GM04503 (cell line): ENCODE results near the gene SND1.

Experiments
- DNase-seq: peaks from one replicate; pipeline ENCODE4 v3.0.0-alpha.2; 2012; ENCODE audit warnings: low read depth

SND1 gene

DNA sequence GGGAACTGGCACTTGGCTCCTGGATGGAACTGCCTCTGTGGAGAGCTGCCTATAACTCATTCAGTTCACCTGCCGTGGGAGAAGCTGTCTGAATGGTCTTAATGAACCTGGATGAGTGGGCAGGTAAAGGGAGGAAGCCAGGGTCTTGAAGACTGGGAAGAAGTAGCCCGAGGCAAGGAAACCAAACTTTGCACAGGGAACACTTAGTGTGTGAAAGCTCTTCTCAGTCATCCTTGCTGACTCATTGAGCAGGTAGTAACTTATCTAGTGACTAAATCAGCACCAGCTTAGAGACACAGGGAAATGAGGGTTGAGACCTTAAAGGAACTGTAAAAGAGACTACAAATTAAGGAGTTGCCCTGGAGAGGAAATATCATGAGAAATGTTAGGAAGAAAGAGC is 369.4 kb downstream of the SND1 start:
- DNase-seq, result no peak

DNA sequence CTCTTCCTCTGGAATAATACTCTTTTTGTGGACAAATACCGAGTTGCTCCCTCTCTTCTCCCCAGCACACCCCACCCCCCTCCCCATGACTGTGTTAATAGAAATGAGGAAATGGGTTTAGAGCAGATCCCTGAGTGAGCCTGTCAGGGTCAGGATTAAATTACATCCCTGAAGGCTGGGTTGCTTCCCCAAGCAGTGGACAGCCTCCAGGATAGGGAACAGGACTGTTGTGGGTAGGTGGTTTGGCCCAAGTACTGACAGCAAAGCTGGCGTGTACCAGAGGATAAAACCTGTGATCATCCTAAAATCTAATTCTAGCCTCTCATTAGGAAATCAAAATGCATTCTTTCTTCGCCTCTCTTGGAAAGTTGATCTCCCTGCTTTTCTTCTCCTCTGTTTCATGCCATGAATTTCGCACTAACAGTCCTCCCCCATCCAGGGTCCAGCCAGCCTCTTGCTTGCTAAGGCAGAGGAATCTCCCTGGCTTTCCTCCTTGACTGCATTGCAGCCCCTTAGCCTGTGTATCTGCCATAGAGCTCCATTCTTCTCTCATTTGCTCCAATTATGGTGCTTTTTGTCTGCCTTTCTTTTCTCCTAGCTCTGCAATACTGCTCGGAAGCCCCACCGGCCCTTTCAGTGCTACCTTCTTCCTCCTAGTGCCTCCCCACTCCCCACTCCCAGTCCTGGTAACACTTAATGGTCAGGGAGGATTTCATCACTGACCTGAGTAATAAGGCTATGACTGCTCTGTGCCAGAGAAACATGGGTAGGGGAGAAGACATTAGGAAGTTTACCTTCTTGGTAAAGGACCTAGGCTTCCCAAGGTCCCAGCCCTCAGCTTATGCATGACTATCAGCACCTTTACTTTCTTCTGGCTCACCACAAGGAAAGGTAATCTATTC is 370.9 kb downstream of the SND1 start:
- peak; percentile 42 for DNase-seq

DNA sequence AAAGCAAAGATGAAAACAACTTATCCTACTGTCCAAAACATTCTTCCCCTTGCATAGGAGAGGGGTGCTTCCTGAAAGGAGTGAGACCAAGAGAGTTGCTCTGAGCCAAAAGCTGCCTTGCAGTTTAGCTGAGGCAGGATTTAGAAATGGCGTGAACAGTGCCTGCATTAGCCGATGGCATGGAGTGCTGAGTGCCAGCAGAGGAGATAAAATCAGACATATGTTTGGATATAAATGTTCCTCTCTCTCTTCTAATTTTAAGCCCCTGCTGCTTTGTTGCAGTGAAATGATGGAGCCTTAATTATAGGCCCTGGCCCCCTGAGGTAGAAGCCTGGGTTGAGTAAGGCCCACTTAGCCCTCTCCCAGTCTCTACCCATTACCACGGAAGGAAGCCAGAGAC is 372.2 kb downstream of the SND1 start:
- DNase-seq, result no peak

DNA sequence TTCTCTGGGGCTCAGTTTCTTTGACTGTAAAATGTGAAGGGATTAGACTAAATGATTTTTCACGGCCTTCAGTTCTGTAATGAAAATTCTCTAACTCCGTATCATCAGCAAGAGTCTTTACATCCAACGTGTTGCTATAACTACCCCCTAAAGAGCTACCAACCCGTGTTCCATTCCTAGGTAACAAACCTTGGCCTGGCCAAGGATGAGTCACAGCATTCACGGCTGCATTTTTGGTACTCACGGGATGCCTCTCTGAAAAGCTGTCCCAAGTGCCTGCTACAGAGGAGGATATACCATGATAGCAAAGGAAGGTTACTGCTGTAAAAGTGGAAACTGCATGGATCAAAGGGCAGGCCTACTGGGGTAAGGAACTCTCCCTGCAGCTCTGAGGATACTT is 373.4 kb downstream of the SND1 start:
- no peak for DNase-seq

DNA sequence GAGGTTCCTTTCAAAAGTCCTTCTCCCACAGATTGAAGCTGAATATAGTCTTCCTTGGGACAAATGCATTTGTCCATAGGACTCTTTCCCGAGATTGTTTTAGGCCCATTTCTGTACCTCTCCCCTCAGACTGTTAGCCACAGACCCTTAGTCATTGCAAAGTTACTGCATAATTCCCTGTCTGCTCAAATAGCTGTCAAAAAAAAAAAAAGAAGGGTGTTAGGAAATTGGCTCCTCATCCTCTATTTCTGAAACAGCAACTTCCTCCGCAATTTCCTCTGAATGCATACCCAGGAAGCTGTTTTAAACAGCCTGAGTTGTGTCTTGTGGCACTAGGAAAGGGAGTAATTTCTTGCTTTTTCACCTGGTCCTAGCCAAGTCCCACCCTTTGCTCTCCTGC is 373.8 kb downstream of the SND1 start:
- no peak for DNase-seq

DNA sequence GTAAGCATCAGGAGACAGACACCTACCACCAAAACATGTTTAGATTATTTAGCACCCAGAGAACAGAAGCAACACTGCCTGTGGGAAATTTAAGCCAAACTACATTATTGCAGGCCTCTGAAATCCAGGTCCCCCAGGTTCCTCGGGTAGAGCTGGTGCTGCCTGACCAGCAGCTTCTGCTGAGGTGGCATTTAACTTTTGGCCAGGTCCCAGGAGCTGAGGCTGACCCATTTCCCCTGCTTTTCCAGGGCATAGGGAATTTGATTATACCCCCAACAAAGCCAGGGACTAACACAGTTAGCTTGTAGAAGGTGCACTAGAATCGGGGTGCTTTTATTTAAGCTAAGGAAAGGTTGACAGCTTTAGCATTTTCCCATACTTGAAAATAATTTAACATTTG is 374.6 kb downstream of the SND1 start:
- no peak for DNase-seq

DNA sequence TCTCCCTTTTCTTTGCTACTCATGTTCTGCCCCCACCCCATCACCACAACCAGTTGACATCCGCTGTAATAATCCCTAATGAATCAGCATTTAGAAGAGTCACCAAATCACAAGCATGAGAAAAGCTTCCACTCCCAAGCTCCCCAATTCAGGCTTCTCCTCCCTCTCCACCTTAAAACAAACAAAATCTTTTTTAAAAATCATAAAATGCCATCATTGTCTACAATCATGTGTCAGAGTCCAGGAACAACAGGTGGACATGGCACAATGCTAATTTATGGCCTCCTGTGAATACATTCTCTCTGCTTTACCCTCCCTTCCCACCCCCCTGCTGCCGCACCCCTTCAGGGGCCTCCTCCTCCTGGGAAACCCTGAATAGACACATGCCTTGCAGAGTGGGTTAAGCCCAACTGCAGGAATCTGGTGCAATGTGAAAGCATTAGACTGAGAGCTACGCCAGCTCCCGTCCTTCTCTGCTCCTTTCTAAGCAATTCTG is 375.5 kb downstream of the SND1 start:
- DNase-seq, result no peak

DNA sequence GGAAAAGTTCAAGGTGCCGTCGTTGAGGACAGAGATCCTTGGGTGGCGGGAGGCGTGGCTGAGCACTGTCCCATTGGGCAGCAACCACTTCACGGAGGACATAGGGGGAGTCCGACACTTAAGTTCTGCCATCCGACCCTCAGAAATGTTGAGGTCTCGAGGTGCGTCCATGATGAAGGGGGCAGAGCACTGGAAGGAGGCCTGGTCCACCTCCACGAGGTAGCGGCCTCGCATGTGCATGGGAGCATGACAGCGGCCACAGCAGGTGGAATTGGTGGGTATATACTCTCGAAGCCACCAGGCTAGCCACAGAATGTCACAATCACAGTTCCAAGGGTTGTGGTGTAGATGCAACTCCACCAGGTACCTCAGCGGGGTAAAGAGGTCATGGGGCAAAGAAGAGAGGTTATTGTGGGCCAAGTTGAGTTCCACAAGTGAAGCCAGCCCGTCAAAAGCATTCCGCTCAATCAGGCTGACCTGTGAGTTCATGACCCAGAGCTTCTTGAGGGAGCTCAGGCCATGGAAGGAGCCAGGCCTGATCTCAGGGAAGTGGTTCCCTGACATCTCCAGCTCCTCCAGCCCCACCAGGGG is 377.5 kb downstream of the SND1 start:
- no peak for DNase-seq

DNA sequence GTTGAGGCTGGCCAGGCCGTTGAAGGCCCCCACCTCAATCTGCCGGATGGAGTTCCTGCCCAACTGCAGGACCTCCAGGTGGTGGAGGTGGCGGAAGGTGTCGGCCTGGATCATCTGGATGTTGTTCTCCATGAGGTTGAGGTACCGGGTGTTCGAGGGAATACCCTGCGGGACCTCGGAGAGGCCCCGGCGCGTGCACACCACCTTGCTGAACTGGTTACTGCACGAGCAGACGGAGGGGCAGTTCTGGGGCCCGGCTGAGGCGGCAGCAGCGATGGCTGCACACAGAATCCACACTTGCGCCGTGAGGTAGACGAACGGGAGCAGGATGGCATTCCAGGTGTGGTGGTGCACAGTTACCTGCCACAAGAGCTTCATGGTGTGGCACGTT is 378.3 kb downstream of the SND1 start:
- no peak for DNase-seq

DNA sequence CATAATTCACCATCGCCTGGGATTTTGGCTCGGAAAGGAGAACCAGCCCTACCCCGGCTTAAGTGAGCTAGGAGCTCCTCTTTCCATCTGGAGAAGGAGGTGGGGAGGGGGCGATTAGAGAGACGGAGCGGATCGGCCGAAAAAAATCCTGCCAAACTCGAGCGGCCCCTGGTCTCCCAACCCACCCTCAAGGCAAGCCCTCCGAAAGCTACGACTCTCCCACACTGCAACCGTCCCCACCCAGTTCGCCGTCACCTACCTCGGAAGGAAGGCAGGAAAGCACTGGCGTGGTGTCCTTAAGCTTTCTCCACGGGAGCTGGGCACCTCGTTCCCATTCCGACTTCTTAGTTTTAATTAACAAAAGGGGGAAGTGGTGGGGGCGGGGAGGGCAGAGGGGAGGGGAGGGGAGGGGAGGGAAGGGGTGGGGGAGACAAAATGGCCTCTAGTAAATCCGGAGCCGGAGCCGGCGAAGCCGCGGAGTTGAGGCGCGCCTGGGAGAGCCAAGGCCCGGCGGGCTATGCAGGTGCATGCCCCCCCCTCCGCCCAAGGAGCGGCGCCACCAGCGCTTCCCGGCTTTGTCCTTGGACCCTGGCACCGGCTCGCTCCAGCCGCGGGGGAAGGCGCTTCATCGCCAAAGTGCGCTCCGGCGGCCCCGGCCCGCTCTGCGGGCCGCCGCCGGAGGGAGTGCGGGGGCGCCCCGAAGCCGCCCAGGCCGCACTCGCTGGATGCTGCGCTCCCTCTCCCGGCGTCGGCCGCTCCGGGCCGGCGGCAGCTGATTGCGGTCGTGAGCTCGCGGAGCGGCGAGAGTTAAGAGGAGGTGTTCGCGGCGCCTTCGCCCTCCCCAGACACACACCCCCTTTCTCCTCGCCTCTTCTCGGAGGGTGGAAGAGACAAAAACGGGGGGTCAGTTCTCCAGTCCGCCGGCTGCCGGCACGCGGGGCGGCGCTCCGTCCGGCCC is 378.9 kb downstream of the SND1 start, which contains the start of gene LRRC4:
LRRC4 (minus strand) TSS at position 784 of the 958 bp plus-strand sequence. CDS start 797 bp downstream, outside the sequence.
- no peak for DNase-seq

DNA sequence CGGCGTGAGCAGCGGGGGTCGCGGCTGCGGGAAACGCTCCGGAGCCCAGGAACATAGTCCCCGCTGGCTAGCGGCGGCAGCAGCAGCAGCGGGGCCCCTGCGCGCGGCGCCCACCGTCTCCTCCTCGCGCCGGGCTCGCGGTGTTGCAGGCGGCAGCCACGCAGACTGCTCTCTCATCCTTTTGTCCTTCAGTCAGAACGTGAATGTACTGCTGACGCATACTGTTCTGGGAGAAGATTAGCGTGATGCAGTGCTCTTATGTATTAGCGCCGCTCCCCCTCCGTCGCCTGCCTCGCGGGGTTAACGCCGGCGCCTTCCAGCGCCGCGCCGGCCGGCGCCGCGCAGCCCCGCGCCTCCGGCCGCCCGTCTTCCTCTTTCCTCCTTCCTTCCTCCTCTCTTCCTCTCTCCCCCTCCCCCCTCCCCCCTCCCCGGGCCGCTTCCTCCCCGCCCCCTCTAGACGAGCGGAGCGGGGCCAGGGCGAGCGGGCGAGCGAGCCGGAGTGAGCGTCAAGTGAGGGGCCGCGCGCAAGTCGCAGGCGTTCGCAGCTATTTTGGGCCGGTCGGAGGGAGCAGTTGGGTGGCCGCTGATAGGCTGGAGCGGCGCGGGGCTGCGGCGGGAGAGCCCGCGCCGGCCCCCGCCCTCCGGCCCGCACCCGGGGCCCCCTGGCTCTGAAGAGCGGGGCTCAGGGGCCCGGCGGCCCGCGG is 380.1 kb downstream of the SND1 start:
- peak; percentile 52 for DNase-seq

DNA sequence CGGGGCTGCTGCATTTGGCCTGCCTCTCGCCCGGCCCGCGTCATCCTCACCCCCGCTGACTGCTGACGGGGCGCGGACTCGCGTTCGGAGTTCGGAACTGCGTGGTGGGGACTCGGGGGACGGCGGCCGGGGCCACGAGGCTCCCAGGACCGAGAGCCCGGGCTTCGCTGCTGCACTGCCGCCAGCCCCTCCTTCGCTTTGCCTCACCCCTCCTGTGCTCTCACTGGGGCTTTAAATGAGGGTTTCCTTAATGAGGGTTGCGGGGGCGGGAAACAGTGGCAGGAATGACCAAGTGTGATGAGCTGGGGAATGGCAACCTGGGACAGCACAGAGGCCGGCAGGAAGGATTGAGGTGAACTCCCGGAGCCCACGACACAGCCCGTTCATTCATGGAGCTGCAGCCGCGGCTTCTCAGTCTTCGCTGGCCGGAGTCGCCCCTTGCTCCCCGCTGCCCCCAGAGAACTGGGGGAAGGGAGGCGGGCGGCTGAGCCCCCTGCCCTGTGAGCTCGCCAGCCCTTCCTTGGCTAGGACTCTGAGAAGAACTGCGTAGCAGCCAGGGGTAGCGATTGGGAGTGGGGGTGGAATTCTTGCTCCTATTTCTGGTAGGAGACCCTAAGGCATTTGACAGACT is 380.7 kb downstream of the SND1 start:
- DNase-seq, result no peak

DNA sequence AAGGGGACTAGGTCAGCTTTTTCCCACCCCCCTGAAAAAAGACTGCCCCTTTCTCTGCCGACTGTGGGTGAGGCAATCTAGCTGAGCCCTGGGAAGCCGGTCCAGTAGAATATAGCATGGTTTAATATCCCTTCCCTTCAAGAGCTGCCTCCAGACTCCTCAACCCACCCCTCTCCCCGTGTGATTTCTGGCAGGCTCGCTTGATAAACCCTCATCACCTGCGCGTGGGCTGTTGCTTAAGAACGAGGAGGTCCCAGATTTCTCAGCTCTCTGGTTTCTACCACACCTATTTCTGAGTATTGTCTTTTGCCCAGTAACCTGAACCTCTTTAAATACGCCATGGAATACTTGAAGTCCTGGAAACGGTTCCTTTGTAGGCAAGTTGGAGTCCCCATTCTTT is 381.3 kb downstream of the SND1 start:
- no peak for DNase-seq

DNA sequence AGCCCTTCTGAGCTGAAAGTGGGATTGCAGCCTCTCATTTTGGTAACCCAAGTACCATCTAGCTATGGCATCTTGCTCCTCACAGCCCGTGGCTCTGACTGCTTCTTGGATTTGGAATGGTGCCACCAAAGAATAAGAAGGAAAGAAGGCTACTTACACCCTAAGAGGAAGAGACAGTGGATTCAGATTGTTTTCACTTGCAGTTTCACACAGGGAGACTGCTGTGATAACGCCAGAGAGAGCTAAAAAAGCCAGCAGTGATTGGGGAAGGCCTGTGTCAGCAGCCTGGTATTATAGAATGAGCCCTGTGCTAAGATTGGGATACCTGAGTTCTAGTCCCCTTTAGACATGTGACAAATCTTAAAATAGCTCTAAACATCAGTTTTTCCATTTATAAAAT is 382.8 kb downstream of the SND1 start:
- no peak for DNase-seq

DNA sequence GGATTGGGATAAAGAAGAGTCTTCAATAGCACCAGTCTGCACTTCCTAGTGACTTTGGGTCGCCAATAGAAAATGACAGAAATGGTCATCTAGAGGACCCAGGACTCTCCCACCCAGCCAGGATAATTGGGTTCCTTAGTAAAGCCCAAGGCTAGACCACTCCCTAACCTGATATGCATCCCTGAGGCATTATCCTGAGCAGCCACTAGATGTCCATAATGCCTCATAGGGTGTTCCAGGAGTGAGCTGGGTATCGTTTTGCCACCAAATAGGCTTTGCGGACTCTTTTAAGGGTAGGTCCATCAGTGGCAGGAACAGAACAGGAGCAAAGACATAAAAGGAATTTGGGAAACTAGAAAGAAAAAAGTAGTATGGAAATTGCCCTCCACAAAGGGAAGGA is 383.7 kb downstream of the SND1 start:
- DNase-seq, result no peak

DNA sequence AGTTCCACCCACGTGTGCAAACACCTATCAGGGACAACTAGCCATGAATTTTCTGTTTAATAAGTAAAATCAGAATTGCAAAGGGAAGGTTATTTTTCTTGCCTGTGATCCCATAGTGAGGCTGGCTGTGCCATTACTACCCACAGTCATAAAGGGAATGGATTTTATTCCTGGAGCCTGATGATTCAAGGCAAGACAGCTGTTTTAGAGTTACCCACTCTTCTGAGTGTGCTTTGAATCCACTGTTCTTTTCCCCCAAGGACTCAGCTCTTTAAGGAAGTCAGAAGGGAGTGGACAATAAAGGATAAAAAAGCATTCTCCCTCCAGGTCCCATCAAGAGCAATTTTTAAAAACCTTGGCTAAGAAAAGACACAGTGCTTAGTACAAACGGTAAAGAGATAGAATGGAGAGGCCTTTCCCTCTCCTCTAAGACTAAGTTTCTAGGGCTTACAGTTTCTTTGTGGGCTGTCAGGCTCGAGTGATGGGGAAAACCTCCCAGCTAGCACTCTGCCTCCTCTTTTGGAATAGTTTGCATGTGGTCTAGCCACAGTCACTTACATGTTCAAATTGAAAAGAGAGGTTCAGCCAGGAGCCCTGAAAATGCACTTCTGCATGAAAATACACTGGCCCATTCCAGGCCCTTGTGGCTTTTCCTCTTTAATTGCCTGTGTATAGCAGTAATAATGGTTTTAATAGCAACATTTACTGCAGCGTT is 384.4 kb downstream of the SND1 start:
- DNase-seq, result no peak

DNA sequence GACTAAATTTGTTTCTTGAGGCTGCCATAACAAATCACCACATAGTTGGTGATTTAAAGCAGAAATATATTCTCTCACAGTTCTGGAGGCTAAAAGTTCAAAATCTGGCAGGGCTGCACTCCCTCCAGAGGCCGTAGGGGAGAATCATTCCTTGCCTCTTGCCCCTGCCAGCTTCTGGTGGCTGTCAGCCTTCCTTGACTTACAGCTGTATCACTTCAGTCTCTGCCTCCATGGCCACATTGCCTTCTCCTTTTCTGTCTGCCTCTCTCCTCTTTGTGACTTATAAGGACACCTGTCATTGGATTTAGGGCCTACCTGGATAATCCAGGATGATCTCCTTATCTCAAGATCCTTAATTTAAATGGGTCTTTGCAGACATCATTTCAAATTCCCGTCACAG is 385.1 kb downstream of the SND1 start:
- no peak for DNase-seq

DNA sequence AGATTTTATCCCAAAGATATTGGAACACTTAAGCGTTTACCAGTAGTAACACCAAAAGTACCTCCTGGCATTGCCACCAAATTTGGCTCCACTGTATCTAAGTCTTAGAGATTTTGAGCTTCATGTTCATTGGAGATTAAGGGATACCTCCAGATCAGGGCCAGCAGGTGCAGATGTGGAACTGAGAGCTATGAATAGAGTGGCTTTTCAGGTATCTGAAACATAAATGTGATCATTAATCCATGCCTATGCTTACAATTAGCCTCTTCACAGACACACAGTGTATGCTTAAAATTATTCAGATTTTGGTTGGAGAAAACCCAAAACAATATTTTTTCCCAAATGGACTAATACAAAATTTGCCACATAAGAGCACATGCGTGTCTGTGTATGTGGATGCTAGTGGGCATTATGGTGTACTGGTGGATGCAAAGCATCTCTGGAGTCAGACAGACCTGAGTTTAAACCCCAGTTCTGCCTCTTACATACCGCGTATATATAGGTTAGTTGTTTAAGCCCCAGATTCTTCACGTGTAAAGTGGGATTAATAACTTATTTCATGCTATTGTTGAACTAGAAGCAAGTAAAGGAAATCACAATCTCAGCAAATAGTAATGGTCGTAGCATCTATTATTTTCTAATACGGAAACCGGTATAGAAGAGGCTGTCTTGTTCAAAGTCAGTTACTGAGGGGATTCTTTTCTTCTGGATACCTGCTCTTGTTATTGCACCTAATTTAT is 386.1 kb downstream of the SND1 start:
- no peak for DNase-seq

DNA sequence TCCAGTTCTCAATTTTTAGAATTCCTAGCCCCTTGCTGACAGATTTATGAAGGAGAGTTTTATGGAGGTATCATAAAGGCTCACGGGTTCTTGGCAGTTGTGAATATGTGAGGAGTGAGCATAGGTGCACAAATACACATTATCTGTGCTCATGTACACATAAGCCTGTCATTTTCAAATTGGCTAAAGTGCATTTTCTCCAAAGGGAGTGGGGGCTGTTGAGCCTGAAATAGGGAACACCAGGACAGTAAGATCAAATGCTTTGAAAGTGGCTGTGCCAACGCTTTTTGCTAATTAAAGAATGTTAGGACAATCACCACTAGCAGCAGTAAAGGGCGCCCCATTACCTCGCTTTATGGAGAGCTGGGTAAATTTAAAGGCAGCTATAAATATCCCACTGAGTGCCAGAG is 387.6 kb downstream of the SND1 start:
- DNase-seq, result no peak

DNA sequence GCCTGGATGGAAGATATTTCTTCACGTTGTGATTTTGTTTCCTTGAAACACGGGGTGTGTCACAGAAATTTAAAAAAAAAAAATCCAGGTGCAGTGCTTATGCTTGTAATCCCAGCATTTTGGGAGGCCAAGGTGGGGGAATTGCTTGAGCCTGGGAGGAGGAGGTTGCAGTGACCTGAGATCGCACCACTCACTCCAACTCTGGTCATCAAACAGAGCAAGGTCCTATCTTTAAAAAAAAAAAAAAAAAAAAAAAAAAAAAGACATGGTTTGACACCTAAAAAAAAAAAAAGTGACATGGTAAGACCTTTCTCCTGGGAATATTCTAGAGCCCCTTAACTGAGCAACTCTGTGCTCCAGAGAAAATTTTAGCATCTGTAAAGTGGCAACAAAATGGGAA is 388.2 kb downstream of the SND1 start:
- DNase-seq, result no peak
